Neuron (in vitro differentiated cells): Measurements from ENCODE around the gene ZNF689.
"Not testable (repeated sequence)": the region's sequence is repeated elsewhere in the genome, so short reads cannot be mapped to it uniquely, and the experiment has no call there.

ENCODE experiments used
- H2AFZ ChIP-seq: one replicate; pipeline ENCODE4 v1.6.1; 2013; ENCODE audit warnings: low read depth, mild to moderate bottlenecking, inconsistent platforms, low read length, moderate library complexity
- H3K27me3 ChIP-seq: one replicate; pipeline ENCODE4 v1.6.1; 2013; ENCODE audit warnings: low read length; ENCODE audit not compliant: insufficient read depth
- H3K36me3 ChIP-seq: one replicate; pipeline ENCODE4 v1.6.1; 2013; ENCODE audit warnings: low read length; ENCODE audit not compliant: insufficient read depth
- H3K4me1 ChIP-seq: one replicate; pipeline ENCODE4 v1.6.1; 2013; ENCODE audit warnings: low read length; ENCODE audit not compliant: insufficient read depth
- H3K4me3 ChIP-seq: 2 replicates; pipeline ENCODE4 v1.5.1; 2013; ENCODE audit warnings: mild to moderate bottlenecking, low read length, moderate library complexity
- H3K9me3 ChIP-seq: one replicate; pipeline ENCODE4 v1.6.1; 2013; ENCODE audit warnings: low read length

Gene ZNF689

GRCh38 chr16:30603945-30604315, 6.3 kb downstream of the ZNF689 start:
- Histone ChIP-seq H3K4me1 (peaks cover 3% of the 10 kb centered on the region), H3K27me3 (no peaks in the 10 kb centered on the region), H3K4me3 (no peak overlapping the region), H2AFZ (no peak overlapping the region), H3K36me3 (peaks cover 52% of the 10 kb centered on the region), H3K9me3 (no peaks in the 10 kb centered on the region)

- Histone ChIP-seq H3K4me1 (no peaks in the 10 kb centered on the region), H3K36me3 (peaks cover 44% of the 10 kb centered on the region), H3K4me3 (no peak overlapping the region), H3K27me3 (no peaks in the 10 kb centered on the region), H2AFZ (no peak overlapping the region), H3K9me3 (no peaks in the 10 kb centered on the region)
Observed at GRCh38 chr16:30602616-30603277, 7.4 kb downstream of the ZNF689 start.

- Histone ChIP-seq H2AFZ (no peak overlapping the region), H3K36me3 (peaks cover 37% of the 10 kb centered on the region), H3K27me3 (no peaks in the 10 kb centered on the region), H3K4me1 (no peaks in the 10 kb centered on the region), H3K9me3 (no peaks in the 10 kb centered on the region), H3K4me3 (no peak overlapping the region)
Observed at GRCh38 chr16:30601966-30602365, 8.2 kb downstream of the ZNF689 start.

DNA sequence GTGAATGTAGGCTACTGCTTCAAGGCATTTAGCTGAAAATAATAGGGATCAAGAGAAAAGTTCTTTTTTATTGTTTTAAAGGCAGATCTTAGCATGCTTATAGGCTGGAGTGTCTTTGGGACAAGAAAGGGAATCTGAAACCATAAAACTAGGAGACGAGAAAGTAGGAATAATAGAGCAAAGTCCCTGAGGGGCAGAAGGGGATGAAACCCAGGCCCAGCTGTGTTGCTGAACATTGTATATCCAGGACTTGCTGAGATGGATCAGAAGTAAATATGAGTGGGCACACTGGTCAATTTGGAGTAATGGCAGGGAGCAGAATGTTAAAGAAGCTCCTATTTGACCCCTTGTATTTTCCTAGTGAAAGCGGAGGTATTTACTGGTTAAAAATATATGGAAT, 9.3 kb downstream of the ZNF689 start:
- no peaks in the 10 kb centered on the region for H3K4me1 ChIP-seq
- H3K4me3 ChIP-seq: no peak overlapping the region
- no peak overlapping the region for H2AFZ ChIP-seq
- H3K36me3 ChIP-seq: peaks cover 30% of the 10 kb centered on the region
- no peaks in the 10 kb centered on the region for H3K27me3 ChIP-seq
- H3K9me3 ChIP-seq: no peaks in the 10 kb centered on the region

DNA sequence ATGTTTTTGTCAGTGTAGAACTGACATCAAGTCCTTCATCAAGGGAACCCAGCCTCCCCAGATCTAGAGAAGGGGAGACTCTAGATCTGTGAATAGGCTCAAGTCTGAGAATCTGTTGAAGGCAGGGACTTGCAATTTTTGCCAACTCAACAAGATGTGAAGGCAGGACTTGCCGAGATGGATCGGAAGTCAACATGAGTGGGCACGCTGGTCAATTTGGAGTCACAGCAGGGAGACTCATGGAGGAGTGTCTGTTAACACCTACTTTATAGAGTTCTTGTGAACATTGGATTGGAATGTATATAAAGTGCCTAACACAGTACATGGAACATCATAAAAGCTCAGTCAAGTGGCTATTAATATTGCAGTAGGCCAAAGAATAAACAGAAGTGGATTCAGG, 10.0 kb downstream of the ZNF689 start:
- H3K36me3 ChIP-seq: peaks cover 26% of the 10 kb centered on the region
- H3K27me3 ChIP-seq: no peaks in the 10 kb centered on the region
- no peak overlapping the region for H3K4me3 ChIP-seq
- H3K4me1 ChIP-seq: no peaks in the 10 kb centered on the region
- H2AFZ ChIP-seq: no peak overlapping the region
- no peaks in the 10 kb centered on the region for H3K9me3 ChIP-seq

GRCh38 chr16:30592871-30593270, 17.3 kb downstream of the ZNF689 start:
- Histone ChIP-seq H3K9me3 (no peaks in the 10 kb centered on the region), H3K4me1 (no peaks in the 10 kb centered on the region), H3K27me3 (no peaks in the 10 kb centered on the region), H2AFZ (no peak overlapping the region), H3K4me3 (no peak overlapping the region), H3K36me3 (no peaks in the 10 kb centered on the region)

DNA sequence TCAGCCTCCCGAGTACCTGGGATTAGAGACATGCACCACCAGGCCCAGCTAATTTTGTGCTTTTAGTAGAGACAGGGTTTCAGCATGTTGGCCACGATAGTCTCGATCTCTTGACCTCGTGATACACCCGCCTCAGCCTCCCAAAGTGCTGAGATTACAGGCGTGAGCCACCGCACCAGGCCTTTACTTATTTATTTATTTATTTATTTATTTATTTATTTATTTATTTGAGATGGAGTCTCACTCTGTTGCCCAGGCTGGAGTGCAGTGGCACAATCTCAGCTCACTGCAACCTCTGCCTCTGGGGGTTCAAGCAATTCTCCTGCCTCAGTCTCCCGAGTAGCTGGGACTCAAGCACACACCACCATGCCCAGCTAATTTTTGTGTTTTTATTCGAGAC, 19.3 kb downstream of the ZNF689 start:
- not testable (repeated sequence) for H3K4me3 ChIP-seq, H3K4me1 ChIP-seq, H3K9me3 ChIP-seq, H2AFZ ChIP-seq, H3K36me3 ChIP-seq, H3K27me3 ChIP-seq

DNA sequence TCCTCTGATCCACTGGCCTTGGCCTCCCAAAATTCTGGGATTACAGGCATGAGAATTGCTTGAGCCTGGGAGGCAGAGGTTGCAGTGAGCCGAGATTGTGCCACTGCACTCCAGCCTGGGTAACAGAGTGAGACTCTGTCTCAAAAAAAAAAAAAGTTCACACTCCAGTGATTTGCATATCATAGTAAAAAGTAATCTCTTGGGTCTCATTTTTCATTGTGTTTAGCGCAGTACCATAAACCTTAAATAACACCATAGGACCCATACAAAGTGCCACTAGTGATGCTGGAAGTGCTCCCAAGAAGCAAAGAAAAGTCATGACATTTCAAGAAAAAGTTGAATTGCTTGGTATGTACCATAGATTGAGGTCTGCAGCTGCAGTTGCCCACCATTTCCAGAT, 20.6 kb downstream of the ZNF689 start:
- not testable (repeated sequence) for H3K27me3 ChIP-seq, H3K9me3 ChIP-seq, H2AFZ ChIP-seq, H3K36me3 ChIP-seq, H3K4me3 ChIP-seq, H3K4me1 ChIP-seq

- Histone ChIP-seq H3K9me3 (no peaks in the 10 kb centered on the region), H3K27me3 (no peaks in the 10 kb centered on the region), H3K36me3 (no peaks in the 10 kb centered on the region), H2AFZ (no peak overlapping the region), H3K4me3 (no peak overlapping the region), H3K4me1 (no peaks in the 10 kb centered on the region)
Observed at GRCh38 chr16:30588651-30589050, 21.5 kb downstream of the ZNF689 start.

DNA sequence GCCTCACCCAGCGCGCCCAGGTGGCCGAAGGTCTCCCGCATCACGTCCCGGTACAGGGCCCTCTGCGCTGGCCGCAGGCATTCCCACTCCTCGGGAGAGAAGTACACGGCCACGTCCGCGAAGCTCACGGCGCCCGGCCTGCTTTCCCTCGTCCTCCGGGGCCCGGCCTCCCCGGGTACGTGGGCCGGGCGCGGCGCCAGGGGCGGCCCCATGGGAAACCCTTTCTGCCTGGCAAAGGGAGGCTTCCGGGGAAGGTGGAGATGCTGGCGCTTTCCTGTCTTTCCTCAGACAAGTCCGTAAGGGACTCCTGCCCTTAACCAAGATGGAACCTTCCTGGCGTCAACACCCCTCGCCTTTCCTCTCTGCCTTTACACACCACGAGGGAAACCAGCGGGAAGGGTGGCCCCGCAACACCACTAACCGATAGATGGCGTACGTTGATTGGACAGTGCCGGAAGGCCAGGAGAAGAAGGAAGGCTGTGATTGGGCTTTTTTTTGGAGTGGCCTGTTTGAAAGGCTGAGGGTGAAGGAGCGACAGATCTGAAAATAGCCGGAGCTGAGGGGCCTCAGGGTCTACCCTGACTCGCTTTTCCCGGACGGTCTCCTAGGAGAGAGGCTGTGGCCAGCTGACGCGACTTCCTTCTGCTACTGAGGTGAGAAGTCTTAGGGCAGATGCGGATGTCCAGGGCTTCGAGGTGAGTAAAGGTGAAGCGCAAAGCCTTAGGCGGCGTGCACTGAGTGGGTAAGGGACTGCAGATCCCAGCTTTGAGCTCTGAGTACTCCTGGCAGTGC, 24.6 kb downstream of the ZNF689 start, which contains the start of gene ZNF785:
Gene ZNF785 (minus strand): TSS at position 298 of the 792 bp plus-strand sequence. CDS start 86 bp downstream, at position 212.
- no peaks in the 10 kb centered on the region for H3K4me1 ChIP-seq
- no peaks in the 10 kb centered on the region for H3K9me3 ChIP-seq
- H3K4me3 ChIP-seq: peak within 1 kb of the TSS; percentile 61
- H3K36me3 ChIP-seq: peaks cover 16% of the 10 kb centered on the region
- peak within 1 kb of the TSS; percentile 63 for H2AFZ ChIP-seq
- H3K27me3 ChIP-seq: no peaks in the 10 kb centered on the region

- no peaks in the 10 kb centered on the region for H3K4me1 ChIP-seq
- H3K9me3 ChIP-seq: no peaks in the 10 kb centered on the region
- peak overlapping the region; percentile 61 for H3K4me3 ChIP-seq
- H3K36me3 ChIP-seq: peaks cover 16% of the 10 kb centered on the region
- H2AFZ ChIP-seq: peak overlapping the region; percentile 58
- H3K27me3 ChIP-seq: no peaks in the 10 kb centered on the region
Observed at GRCh38 chr16:30585022-30585399, 25.2 kb downstream of the ZNF689 start.

DNA sequence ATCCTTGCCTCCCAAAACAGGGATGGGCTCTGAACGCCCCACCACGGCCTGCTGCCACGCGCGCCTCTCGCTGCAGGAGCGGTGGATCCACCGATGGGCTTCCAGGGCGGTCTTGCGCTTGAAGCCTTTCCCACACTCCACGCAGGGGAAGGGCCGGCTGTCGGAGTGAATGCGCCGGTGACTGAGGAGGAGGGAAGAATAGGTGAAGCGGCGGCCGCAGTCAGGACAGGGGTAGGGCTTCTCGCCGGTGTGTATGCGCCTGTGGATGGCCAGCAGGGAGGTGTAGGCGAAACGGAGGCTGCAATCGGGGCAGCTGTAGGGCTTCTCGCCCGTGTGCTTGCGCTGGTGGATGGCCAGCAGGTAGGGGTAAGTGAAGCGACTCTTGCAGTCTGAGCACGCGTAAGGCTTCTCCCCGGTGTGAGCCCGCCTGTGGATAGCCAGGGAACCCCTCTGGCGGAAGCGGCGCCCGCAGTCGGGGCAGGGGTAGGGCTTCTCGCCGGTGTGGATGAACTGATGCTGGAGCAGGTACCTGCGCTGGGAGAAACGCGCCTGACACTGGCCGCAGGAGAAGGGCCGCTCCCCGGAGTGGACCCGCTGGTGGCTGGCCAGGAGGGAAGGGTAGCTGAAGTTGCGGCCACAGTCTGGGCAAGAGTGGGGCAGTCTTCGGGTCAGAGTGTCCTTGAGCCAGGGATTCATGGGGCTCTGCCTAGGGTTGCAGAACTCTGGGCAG, 27.4 kb downstream of the ZNF689 start:
- Histone ChIP-seq H3K27me3 (no peaks in the 10 kb centered on the region), H3K4me1 (no peaks in the 10 kb centered on the region), H3K36me3 (peaks cover 16% of the 10 kb centered on the region)

DNA sequence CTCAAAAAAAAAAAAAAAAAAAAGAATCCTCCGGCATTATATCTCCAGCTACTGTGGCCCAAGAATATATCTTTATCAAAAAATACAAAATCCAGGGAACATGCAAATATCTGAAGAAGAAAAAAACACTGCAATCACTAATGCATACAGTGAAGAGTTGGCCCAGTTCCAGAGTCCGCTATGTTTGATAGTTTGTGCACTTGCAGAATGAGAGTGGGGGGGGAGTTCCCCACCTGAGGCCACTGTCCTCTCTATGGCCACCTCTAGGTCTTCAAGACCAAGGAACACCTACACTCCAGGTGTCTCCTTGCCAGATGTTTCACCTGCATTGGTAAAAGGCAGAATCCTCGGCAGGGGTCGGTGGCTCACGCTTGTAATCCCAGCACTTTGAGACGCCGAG, 28.7 kb downstream of the ZNF689 start:
- Histone ChIP-seq H3K4me1 (no peaks in the 10 kb centered on the region), H3K9me3 (no peaks in the 10 kb centered on the region), H3K36me3 (peaks cover 20% of the 10 kb centered on the region), H2AFZ (no peak overlapping the region), H3K4me3 (no peak overlapping the region), H3K27me3 (no peaks in the 10 kb centered on the region)

More for the DNA sequence above, 27.4 kb downstream of the ZNF689 start:
- Histone ChIP-seq H2AFZ (no peak overlapping the region), H3K9me3 (no peaks in the 10 kb centered on the region), H3K4me3 (no peak overlapping the region)
